ENCODE measurements around the gene STIM2.

STIM2 gene

GRCh38 chr4:26889356-26889755 is 28.7 kb downstream of the STIM2 start:
- H3K9me3 ChIP-seq (ENCODE audit: insufficient read depth, low read depth, low read length), result no peaks in the 10 kb centered on the region

GRCh38 chr4:26891054-26891453 is 30.4 kb downstream of the STIM2 start:
- Histone ChIP-seq H4K12ac (ENCODE audit: low read depth, low read length) (no peak overlapping the region), H3K4me1 (ENCODE audit: control insufficient read depth in 1 of 2, insufficient read depth in 2 of 2, low read length in 2 of 2) (no peaks in the 10 kb centered on the region), H2BK5ac (ENCODE audit: low read depth, low read length, poor library complexity) (no peak overlapping the region), H3K23ac (ENCODE audit: low read length) (no peak overlapping the region), H3K27ac (ENCODE audit: low read depth, low read length) (no peak overlapping the region), H3K4me2 (ENCODE audit: low read length) (no peak overlapping the region), H4K91ac (ENCODE audit: low read depth, low read length) (no peak overlapping the region), H3K9ac (ENCODE audit: low read length) (no peak overlapping the region), H3K18ac (ENCODE audit: low read length) (no peak overlapping the region), H2AK5ac (ENCODE audit: low read length) (no peak overlapping the region), H2BK120ac (ENCODE audit: insufficient read depth, low read length, poor library complexity) (no peak overlapping the region), H3K14ac (ENCODE audit: low read length) (no peak overlapping the region), H4K8ac (ENCODE audit: low read depth, low read length) (no peak overlapping the region), H3K79me1 (ENCODE audit: low read length) (no peaks in the 10 kb centered on the region), H3K27me3 (ENCODE audit: insufficient read depth, low read length) (no peaks in the 10 kb centered on the region), H3K9me3 (ENCODE audit: insufficient read depth, low read depth, low read length) (no peaks in the 10 kb centered on the region), H3K36me3 (ENCODE audit: control insufficient read depth in 1 of 2, insufficient read depth in 2 of 2, low read length in 2 of 2) (no peaks in the 10 kb centered on the region), H3K79me2 (ENCODE audit: control insufficient read depth, insufficient read depth, low read length, poor library complexity) (no peaks in the 10 kb centered on the region), H3K4me3 (ENCODE audit: low read depth, low read length) (no peak overlapping the region), H3K4ac (ENCODE audit: low read depth, low read length) (no peak overlapping the region), H2AFZ (ENCODE audit: insufficient read depth, low read length, poor library complexity) (no peak overlapping the region), H2BK12ac (ENCODE audit: low read length) (no peak overlapping the region)
- peak in 1 of 2 donors; percentile 27 for DNase-seq

More at GRCh38 chr4:26889356-26889755, 28.7 kb downstream of the STIM2 start:
- no peak overlapping the region for H2AK5ac ChIP-seq (ENCODE audit: low read length)
- no peak overlapping the region for H4K8ac ChIP-seq (ENCODE audit: low read depth, low read length)
- no peak for DNase-seq
- no peak overlapping the region for H3K4ac ChIP-seq (ENCODE audit: low read depth, low read length)
- H3K18ac ChIP-seq (ENCODE audit: low read length), result no peak overlapping the region
- no peak overlapping the region for H3K4me3 ChIP-seq (ENCODE audit: low read depth, low read length)
- no peaks in the 10 kb centered on the region for H3K79me2 ChIP-seq (ENCODE audit: control insufficient read depth, insufficient read depth, low read length, poor library complexity)
- no peaks in the 10 kb centered on the region for H3K79me1 ChIP-seq (ENCODE audit: low read length)
- H4K12ac ChIP-seq (ENCODE audit: low read depth, low read length), result no peak overlapping the region
- H3K4me1 ChIP-seq (ENCODE audit: control insufficient read depth in 1 of 2, insufficient read depth in 2 of 2, low read length in 2 of 2), result no peaks in the 10 kb centered on the region
- H3K4me2 ChIP-seq (ENCODE audit: low read length), result no peak overlapping the region
- H3K36me3 ChIP-seq (ENCODE audit: control insufficient read depth in 1 of 2, insufficient read depth in 2 of 2, low read length in 2 of 2), result no peaks in the 10 kb centered on the region
- no peak overlapping the region for H2BK5ac ChIP-seq (ENCODE audit: low read depth, low read length, poor library complexity)
- no peak overlapping the region for H4K91ac ChIP-seq (ENCODE audit: low read depth, low read length)
- H3K27me3 ChIP-seq (ENCODE audit: insufficient read depth, low read length), result no peaks in the 10 kb centered on the region
- no peak overlapping the region for H2BK120ac ChIP-seq (ENCODE audit: insufficient read depth, low read length, poor library complexity)
- H2AFZ ChIP-seq (ENCODE audit: insufficient read depth, low read length, poor library complexity), result no peak overlapping the region
- H2BK12ac ChIP-seq (ENCODE audit: low read length), result no peak overlapping the region
- H3K9ac ChIP-seq (ENCODE audit: low read length), result no peak overlapping the region
- no peak overlapping the region for H3K14ac ChIP-seq (ENCODE audit: low read length)
- no peak overlapping the region for H3K23ac ChIP-seq (ENCODE audit: low read length)
- no peak overlapping the region for H3K27ac ChIP-seq (ENCODE audit: low read depth, low read length)
- WGBS (ENCODE audit: extremely low coverage, insufficient coverage, insufficient read length), result no CpG with 5 or more reads among the region's 3 CpGs

DNA sequence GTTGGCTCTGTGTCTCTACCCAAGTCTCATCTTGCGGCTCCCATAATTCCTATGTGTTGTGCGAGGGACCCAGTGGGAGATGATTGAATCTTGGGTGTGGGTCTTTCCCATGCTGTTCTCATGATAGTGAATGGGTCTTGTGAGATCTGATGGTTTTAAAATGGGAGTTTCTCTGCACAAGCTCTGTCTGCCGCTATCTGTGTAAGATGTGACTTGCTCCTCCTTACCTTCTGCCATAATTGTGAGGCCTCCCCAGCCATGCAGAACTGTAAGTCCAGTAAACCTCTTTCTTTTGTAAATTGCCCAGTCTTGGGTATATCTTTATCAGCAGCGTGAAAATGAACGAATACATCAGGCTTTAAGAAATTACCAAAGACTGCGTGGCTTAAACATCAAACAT is 31.2 kb downstream of the STIM2 start:
- Histone ChIP-seq H3K27ac (ENCODE audit: low read depth, low read length) (no peak overlapping the region), H3K4ac (ENCODE audit: low read depth, low read length) (no peak overlapping the region)
- WGBS (ENCODE audit: extremely low coverage, insufficient coverage, insufficient read length), result no CpG with 5 or more reads among the region's 6 CpGs

DNA sequence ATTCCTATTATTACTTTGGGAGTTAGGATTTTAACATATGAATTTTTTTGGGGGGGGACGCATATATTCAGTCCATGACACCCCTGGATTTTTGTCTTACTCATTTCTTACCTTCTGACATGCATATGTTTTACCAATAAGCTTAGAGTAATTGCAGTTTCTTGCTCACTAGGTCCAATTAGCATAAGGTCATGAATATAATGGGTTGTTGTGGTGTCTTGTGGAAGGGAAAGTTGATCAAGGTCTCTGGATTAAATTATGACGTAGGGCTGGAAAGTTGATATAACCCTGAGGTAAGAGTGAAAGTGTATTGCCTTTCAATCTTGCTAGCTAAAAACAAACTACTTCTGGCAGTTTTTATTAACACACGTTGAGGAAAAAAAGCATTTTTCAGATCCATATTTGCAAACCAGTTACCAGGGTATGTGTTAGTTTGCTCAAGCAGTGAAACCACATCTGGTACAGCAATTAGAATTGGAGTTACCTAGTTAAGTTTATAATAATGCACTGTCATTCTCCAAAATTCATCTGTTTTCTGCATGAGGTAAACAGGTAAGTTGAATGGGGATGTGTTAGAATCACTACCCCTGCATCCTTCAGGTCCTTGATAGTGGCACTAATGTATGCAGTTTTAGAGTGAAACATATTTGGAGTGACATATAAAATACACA is 32.0 kb downstream of the STIM2 start:
- Histone ChIP-seq H3K79me2 (ENCODE audit: control insufficient read depth, insufficient read depth, low read length, poor library complexity) (no peaks in the 10 kb centered on the region), H3K79me1 (ENCODE audit: low read length) (no peaks in the 10 kb centered on the region), H4K91ac (ENCODE audit: low read depth, low read length) (no peak overlapping the region), H3K4me3 (ENCODE audit: low read depth, low read length) (no peak overlapping the region), H4K8ac (ENCODE audit: low read depth, low read length) (no peak overlapping the region), H3K9ac (ENCODE audit: low read length) (no peak overlapping the region), H2AK5ac (ENCODE audit: low read length) (no peak overlapping the region), H3K9me3 (ENCODE audit: insufficient read depth, low read depth, low read length) (no peaks in the 10 kb centered on the region), H2BK120ac (ENCODE audit: insufficient read depth, low read length, poor library complexity) (no peak overlapping the region), H2AFZ (ENCODE audit: insufficient read depth, low read length, poor library complexity) (no peak overlapping the region), H3K18ac (ENCODE audit: low read length) (no peak overlapping the region), H3K36me3 (ENCODE audit: control insufficient read depth in 1 of 2, insufficient read depth in 2 of 2, low read length in 2 of 2) (no peaks in the 10 kb centered on the region), H3K4ac (ENCODE audit: low read depth, low read length) (no peak overlapping the region), H3K23ac (ENCODE audit: low read length) (no peak overlapping the region), H3K27ac (ENCODE audit: low read depth, low read length) (no peak overlapping the region), H3K4me2 (ENCODE audit: low read length) (no peak overlapping the region), H3K4me1 (ENCODE audit: control insufficient read depth in 1 of 2, insufficient read depth in 2 of 2, low read length in 2 of 2) (no peaks in the 10 kb centered on the region), H3K27me3 (ENCODE audit: insufficient read depth, low read length) (no peaks in the 10 kb centered on the region), H2BK5ac (ENCODE audit: low read depth, low read length, poor library complexity) (no peak overlapping the region), H4K12ac (ENCODE audit: low read depth, low read length) (no peak overlapping the region), H3K14ac (ENCODE audit: low read length) (no peak overlapping the region), H2BK12ac (ENCODE audit: low read length) (no peak overlapping the region)
- WGBS (ENCODE audit: extremely low coverage, insufficient coverage, insufficient read length), result no CpG with 5 or more reads among the region's 3 CpGs
- no peak for DNase-seq

More for the DNA sequence above, 31.2 kb downstream of the STIM2 start:
- H3K4me3 ChIP-seq (ENCODE audit: low read depth, low read length), result no peak overlapping the region
- no peak overlapping the region for H4K12ac ChIP-seq (ENCODE audit: low read depth, low read length)
- H3K4me2 ChIP-seq (ENCODE audit: low read length), result no peak overlapping the region
- no peak overlapping the region for H4K91ac ChIP-seq (ENCODE audit: low read depth, low read length)
- no peak overlapping the region for H2BK12ac ChIP-seq (ENCODE audit: low read length)
- H3K4me1 ChIP-seq (ENCODE audit: control insufficient read depth in 1 of 2, insufficient read depth in 2 of 2, low read length in 2 of 2), result no peaks in the 10 kb centered on the region
- H3K79me1 ChIP-seq (ENCODE audit: low read length), result no peaks in the 10 kb centered on the region
- H2BK120ac ChIP-seq (ENCODE audit: insufficient read depth, low read length, poor library complexity), result no peak overlapping the region
- no peak overlapping the region for H4K8ac ChIP-seq (ENCODE audit: low read depth, low read length)
- DNase-seq, result no peak
- H3K23ac ChIP-seq (ENCODE audit: low read length), result no peak overlapping the region
- no peak overlapping the region for H3K9ac ChIP-seq (ENCODE audit: low read length)
- no peak overlapping the region for H2BK5ac ChIP-seq (ENCODE audit: low read depth, low read length, poor library complexity)
- H2AK5ac ChIP-seq (ENCODE audit: low read length), result no peak overlapping the region
- no peaks in the 10 kb centered on the region for H3K36me3 ChIP-seq (ENCODE audit: control insufficient read depth in 1 of 2, insufficient read depth in 2 of 2, low read length in 2 of 2)
- H3K9me3 ChIP-seq (ENCODE audit: insufficient read depth, low read depth, low read length), result no peaks in the 10 kb centered on the region
- no peak overlapping the region for H3K18ac ChIP-seq (ENCODE audit: low read length)
- H3K14ac ChIP-seq (ENCODE audit: low read length), result no peak overlapping the region
- H2AFZ ChIP-seq (ENCODE audit: insufficient read depth, low read length, poor library complexity), result no peak overlapping the region
- H3K79me2 ChIP-seq (ENCODE audit: control insufficient read depth, insufficient read depth, low read length, poor library complexity), result no peaks in the 10 kb centered on the region
- H3K27me3 ChIP-seq (ENCODE audit: insufficient read depth, low read length), result no peaks in the 10 kb centered on the region
